K562 (cell line): ENCODE results near the gene DOK3.

ENCODE experiments used
- CREM ChIP-seq: IDR thresholded peaks from 2 replicates; pipeline ENCODE4 v1.6.1; 2014; ENCODE audit warnings: antibody characterized with exemption, low read depth
- CTCF ChIP-seq, 3 experiments: IDR thresholded peaks in 2 of 3; conservative IDR thresholded peaks in 1 of 3; 2 replicates each; pipeline ENCODE4 v1.5.1; 2011 to 2012; ENCODE audit warnings: low read length in 3 of 3, mild to moderate bottlenecking in 3 of 3, control low read depth in 2 of 3, improper control_type of control experiment in 1 of 3, inconsistent platforms in 1 of 3, low read depth in 1 of 3, mixed read lengths in 1 of 3, moderate library complexity in 1 of 3; ENCODE audit not compliant: insufficient read depth in 2 of 3
- ZNF140 ChIP-seq: fragments of 250-450 bp; sonication (Bioruptor Pico); IDR thresholded peaks from 2 replicates; pipeline ENCODE4 v1.8.0; 2021; ENCODE audit warnings: moderate library complexity, mild to moderate bottlenecking, inconsistent platforms

GRCh38 chr5:177490311-177490991 is 19.2 kb downstream of the DOK3 start:
- no peak for TF ChIP-seq CTCF (IDR thresholded peaks at IDR 0.05 in 2 of 3, conservative IDR thresholded peaks at IDR 0.05 in 1 of 3; ENCODE audit: insufficient read depth in 2 of 3, low read depth in 1 of 3, low read length in 3 of 3)
- TF ChIP-seq ZNF140 (CRISPR knock-in tag): no peak
- TF ChIP-seq CREM: no peak
